ENCODE data around the gene TBKBP1.

DNA sequence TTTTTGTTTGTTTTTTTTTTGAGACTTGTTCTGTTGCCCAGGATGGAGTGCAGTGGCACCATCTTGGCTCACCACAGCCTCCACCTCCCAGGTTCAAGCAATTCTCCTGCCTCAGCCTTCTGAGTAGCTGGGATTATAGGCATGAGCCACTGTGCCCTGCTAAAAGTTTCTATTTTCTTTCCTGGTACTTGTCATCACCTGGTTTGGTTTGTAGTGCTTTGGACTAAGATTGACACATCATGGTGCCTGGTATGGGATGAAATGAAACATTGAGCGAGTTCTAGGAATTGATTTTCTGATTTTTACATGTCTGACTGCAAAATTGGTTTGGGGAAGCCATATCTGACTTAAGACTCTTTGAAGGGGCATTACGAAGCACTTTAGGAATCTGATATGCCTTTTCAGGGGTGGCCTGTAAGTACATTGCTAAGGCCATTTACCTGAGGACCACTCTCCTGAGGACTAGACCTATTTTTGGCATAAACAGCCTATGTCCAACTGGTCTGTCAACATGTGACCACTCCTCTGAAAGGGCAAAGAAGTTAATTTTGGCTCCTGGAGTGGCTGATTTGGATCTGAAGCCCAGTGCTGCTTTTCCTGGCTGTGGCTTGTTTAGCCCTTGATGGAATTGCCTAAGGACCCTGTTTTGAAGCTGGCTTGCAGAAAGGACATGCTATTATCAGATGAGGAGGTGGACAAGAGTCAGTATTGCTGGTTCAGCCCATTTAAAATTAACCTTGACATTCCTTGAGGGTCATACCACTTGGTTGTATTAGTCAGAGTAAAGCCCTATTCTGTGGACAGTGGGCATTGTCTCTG, 18.4 kb upstream of the TBKBP1 start:
- TF ChIP-seq CTCF (IDR thresholded peaks at IDR 0.05) (no peak), POLR2A (IDR thresholded peaks at IDR 0.05) (no peak)

All from Peyer's patch (tissue), 4 donors.